ENCODE measurements around the gene ZNF512B.

The ZNF512B gene

DNA sequence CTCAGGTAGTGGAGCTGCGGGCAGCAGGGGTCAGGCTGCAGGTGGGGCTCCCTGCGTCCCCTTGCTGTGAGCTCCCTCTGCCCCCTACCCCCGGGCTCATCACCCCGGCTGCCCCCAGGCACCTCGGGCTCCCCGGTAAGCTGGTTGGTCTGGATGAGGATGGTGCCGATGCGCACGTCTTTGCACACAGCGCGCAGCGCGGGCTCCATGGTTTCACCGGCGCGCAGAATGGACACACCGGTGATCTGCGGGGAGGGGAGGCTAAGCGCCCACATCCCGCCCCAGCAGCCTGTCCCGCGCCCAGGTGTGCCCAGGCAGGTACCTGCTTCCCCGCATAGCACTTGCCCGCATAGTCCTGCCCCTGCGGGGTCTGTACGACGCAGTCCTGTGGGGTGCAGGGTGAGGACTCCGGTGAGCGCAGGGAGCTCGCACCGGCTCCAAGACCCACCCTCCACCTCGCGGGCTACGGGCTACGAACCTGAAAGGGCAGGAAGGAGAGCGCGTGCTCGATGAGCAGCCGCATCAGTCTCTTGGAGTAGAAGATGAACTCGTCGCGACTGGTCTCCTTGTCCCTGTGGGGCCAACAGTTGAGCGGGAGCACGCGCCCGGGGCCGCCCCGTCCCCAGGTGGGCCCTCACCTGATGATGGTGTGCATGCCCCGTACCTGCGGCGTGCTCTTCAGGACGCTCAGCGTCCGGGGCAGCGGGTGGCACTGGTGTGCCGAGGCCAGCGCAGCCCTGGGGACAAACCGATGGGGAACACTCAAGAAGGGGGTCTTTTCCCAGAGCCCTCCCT is 29.1 kb downstream of the ZNF512B start:
- Histone ChIP-seq H3K9ac (ENCODE audit: low read depth, low read length, poor library complexity, severe bottlenecking) (no peak overlapping the region), H3K9me2 (replicated peaks; ENCODE audit: low read depth, low read length) (no peaks in the 10 kb centered on the region), H4K20me1 (ENCODE audit: insufficient read depth, low read length, poor library complexity, severe bottlenecking) (peaks cover 12% of the 10 kb centered on the region), H3K27me3 (ENCODE audit: insufficient read depth, low read length, poor library complexity, severe bottlenecking) (no peaks in the 10 kb centered on the region), H3K36me3 (ENCODE audit: insufficient read depth, low read length) (peaks cover 62% of the 10 kb centered on the region; the same call in 1 of the 2 replicates), H3K79me2 (ENCODE audit: insufficient read depth, low read length) (no peaks in the 10 kb centered on the region), H3K9me3 (ENCODE audit: insufficient read depth, low read depth, low read length) (no peaks in the 10 kb centered on the region), H3F3A (ENCODE audit: low read depth) (no peaks in the 10 kb centered on the region; the same call in 1 of the 2 replicates), H3K4me3 (ENCODE audit: low read length, poor library complexity, severe bottlenecking) (no peak overlapping the region), H3K4me1 (ENCODE audit: insufficient read depth, low read length, poor library complexity, severe bottlenecking) (no peaks in the 10 kb centered on the region), H3K4me2 (ENCODE audit: low read depth, low read length, poor library complexity, severe bottlenecking) (no peak overlapping the region), H2AFZ (ENCODE audit: low read length) (no peak overlapping the region)
- TF ChIP-seq, protein P1, sequence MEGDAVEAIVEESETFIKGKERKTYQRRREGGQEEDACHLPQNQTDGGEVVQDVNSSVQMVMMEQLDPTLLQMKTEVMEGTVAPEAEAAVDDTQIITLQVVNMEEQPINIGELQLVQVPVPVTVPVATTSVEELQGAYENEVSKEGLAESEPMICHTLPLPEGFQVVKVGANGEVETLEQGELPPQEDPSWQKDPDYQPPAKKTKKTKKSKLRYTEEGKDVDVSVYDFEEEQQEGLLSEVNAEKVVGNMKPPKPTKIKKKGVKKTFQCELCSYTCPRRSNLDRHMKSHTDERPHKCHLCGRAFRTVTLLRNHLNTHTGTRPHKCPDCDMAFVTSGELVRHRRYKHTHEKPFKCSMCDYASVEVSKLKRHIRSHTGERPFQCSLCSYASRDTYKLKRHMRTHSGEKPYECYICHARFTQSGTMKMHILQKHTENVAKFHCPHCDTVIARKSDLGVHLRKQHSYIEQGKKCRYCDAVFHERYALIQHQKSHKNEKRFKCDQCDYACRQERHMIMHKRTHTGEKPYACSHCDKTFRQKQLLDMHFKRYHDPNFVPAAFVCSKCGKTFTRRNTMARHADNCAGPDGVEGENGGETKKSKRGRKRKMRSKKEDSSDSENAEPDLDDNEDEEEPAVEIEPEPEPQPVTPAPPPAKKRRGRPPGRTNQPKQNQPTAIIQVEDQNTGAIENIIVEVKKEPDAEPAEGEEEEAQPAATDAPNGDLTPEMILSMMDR (conservative IDR thresholded peaks at IDR 0.05; ENCODE audit: low read length) = no peak

DNA sequence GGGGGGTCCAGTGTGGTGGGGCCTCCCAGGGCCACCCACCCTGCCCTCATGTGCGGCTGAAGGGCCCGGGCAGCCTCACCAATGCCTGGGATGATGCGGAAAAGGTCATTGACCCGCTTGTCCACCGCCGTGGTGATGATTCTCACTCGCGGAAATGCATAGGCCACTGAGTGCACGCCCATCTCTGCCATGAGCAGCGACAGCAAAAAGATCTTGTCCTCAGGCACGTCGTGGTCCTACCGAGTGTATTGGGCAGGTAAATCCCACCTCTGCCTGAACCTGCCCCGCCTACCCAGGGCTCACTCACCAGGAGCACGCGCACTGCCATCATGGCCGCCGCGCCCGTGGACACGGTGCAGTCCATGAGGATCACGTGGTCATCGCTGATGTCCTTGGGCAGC is 29.7 kb downstream of the ZNF512B start:
- H3K4me3 ChIP-seq (ENCODE audit: low read length, poor library complexity, severe bottlenecking) = no peak overlapping the region
- H2AFZ ChIP-seq (ENCODE audit: low read length) = no peak overlapping the region
- no peaks in the 10 kb centered on the region for H3K9me3 ChIP-seq (ENCODE audit: insufficient read depth, low read depth, low read length)

DNA sequence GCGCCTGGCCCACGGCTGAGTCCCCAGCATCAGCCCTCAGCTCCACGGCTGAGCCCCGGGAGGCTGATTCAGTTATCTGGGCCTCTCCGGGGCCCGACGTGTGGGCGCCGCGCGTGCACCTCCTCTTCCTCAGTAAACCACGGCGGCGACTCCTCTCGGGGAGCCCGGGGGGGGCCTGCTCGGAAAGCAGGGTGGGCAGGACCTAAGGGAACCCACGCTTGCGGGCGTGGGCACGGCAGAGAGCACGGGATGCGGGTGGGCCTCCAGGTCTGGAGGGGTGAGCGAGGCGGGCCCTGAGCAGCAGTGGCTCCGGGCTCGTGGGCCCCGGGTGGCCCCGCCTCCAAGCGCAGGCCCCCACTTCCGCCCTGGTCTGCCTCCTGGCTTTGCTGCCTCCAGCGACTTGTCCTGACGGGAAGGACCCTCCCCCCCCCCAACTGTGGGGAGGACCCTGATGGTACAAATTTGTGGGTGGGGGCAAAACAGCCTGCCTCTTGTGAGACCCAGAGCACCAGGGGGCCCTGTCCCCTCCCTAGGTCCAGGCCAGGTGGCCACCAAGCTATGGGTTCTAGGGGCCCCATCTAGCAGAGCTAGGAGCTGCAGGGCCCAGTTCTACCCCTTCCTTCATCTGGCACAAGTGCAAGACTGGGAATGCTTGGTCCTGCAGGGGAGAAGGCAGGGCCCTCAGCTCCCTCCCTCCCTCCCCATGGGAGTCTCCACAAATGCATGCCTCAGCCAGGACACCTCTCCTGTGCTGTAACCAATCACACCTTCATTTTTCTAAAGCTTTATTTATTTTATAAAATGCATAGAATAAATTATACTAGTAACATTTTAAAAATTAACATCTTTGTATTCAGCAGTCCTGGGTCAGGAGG is 30.4 kb downstream of the ZNF512B start:
- Histone ChIP-seq H3K27me3 (ENCODE audit: insufficient read depth, low read length, poor library complexity, severe bottlenecking) (no peaks in the 10 kb centered on the region), H3K4me2 (ENCODE audit: low read depth, low read length, poor library complexity, severe bottlenecking) (no peak overlapping the region), H2AFZ (ENCODE audit: low read length) (no peak overlapping the region), H3F3A (ENCODE audit: low read depth) (no peaks in the 10 kb centered on the region; the same call in 1 of the 2 replicates), H3K36me3 (ENCODE audit: insufficient read depth, low read length) (peaks cover 60% of the 10 kb centered on the region; the same call in 1 of the 2 replicates), H3K79me2 (ENCODE audit: insufficient read depth, low read length) (no peaks in the 10 kb centered on the region), H3K9me3 (ENCODE audit: insufficient read depth, low read depth, low read length) (no peaks in the 10 kb centered on the region), H3K4me1 (ENCODE audit: insufficient read depth, low read length, poor library complexity, severe bottlenecking) (no peaks in the 10 kb centered on the region), H3K9me2 (replicated peaks; ENCODE audit: low read depth, low read length) (no peaks in the 10 kb centered on the region), H3K4me3 (ENCODE audit: low read length, poor library complexity, severe bottlenecking) (no peak overlapping the region), H4K20me1 (ENCODE audit: insufficient read depth, low read length, poor library complexity, severe bottlenecking) (peaks cover 17% of the 10 kb centered on the region), H3K9ac (ENCODE audit: low read depth, low read length, poor library complexity, severe bottlenecking) (no peak overlapping the region)
- TF ChIP-seq, protein P1 (conservative IDR thresholded peaks at IDR 0.05; ENCODE audit: low read length) = no peak
- TF ChIP-seq EZH2phosphoT487 (IDR thresholded peaks at IDR 0.05; ENCODE audit: borderline replicate concordance) = no peak

More for the DNA sequence above, 29.7 kb downstream of the ZNF512B start:
- H3K27me3 ChIP-seq (ENCODE audit: insufficient read depth, low read length, poor library complexity, severe bottlenecking) = no peaks in the 10 kb centered on the region
- H3F3A ChIP-seq (ENCODE audit: low read depth) = no peaks in the 10 kb centered on the region; the same call in 1 of the 2 replicates
- no peak for TF ChIP-seq EZH2phosphoT487 (IDR thresholded peaks at IDR 0.05; ENCODE audit: borderline replicate concordance)
- TF ChIP-seq, protein P1 (conservative IDR thresholded peaks at IDR 0.05; ENCODE audit: low read length) = no peak
- no peak overlapping the region for H3K9ac ChIP-seq (ENCODE audit: low read depth, low read length, poor library complexity, severe bottlenecking)
- H3K4me1 ChIP-seq (ENCODE audit: insufficient read depth, low read length, poor library complexity, severe bottlenecking) = no peaks in the 10 kb centered on the region
- H4K20me1 ChIP-seq (ENCODE audit: insufficient read depth, low read length, poor library complexity, severe bottlenecking) = peaks cover 12% of the 10 kb centered on the region
- no peak overlapping the region for H3K4me2 ChIP-seq (ENCODE audit: low read depth, low read length, poor library complexity, severe bottlenecking)
- no peaks in the 10 kb centered on the region for H3K9me2 ChIP-seq (replicated peaks; ENCODE audit: low read depth, low read length)
- peaks cover 61% of the 10 kb centered on the region; the same call in 1 of the 2 replicates for H3K36me3 ChIP-seq (ENCODE audit: insufficient read depth, low read length)
- no peaks in the 10 kb centered on the region for H3K79me2 ChIP-seq (ENCODE audit: insufficient read depth, low read length)

Data from Loucy (cell line).